HL-60 (cell line): ENCODE data around the gene LMAN1.

Experiments
- CTCF ChIP-seq: IDR thresholded peaks from one replicate; pipeline ENCODE4 v1.5.1; 2011; ENCODE audit warnings: low read length, control low read depth, inconsistent platforms; ENCODE audit not compliant: insufficient read depth
- GABPA ChIP-seq: IDR thresholded peaks from 2 replicates; pipeline ENCODE4 v1.6.1; 2012; ENCODE audit warnings: low read depth
- POLR2AphosphoS5 ChIP-seq: IDR thresholded peaks from 2 replicates; pipeline ENCODE4 v1.6.1; 2012; ENCODE audit warnings: low read depth
- REST ChIP-seq: IDR thresholded peaks from 2 replicates; pipeline ENCODE4 v1.6.1; 2012; ENCODE audit warnings: low read depth; ENCODE audit not compliant: insufficient replicate concordance

GRCh38 chr18:59372975-59373374 lies 13.9 kb upstream of the LMAN1 start:
- TF ChIP-seq CTCF (no peak), POLR2AphosphoS5 (no peak), REST (no peak), GABPA (no peak)
